GM18951 (cell line): ENCODE data around the gene LYRM4.

Experiments used
- POLR2A ChIP-seq: IDR thresholded peaks from 4 replicates; pipeline ENCODE4 v1.6.1; 2011; ENCODE audit warnings: mild to moderate bottlenecking; ENCODE audit not compliant: insufficient read length, insufficient read depth; ENCODE audit errors: extremely low read depth
- in situ Hi-C: fragments of 300-500 bp; cut with MboI; formaldehyde crosslinking; loops from one replicate; pipeline ENCODE4 v1.12.0; 2022; ENCODE audit warnings: low sequenced_read_pairs, mixed read lengths, inconsistent platforms; ENCODE audit not compliant: unreplicated experiment

The LYRM4 gene

DNA sequence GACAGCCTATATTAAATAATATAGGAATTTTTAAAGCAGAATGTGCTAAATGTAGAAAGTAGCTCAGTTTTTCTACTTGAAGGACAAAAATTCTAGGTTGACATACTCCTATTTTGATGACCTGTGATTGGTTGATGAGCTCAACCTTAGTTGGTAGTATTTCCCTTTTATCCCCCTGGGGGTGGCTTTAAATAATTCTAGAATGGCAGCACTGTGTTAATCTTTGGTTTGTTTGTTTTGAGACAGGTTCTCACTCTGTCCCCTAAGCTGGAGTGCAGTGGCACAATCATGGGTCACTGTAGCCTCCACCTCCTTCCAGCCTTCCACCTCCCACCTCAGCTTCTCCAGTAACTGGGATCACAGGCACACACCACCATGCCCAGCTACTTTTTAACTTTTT, 29.8 kb upstream of the LYRM4 start:
- in situ Hi-C loops, result no loop called here
- TF ChIP-seq POLR2A, result no peak

GRCh38 chr6:5290097-5290496, 29.3 kb upstream of the LYRM4 start:
- no peak for TF ChIP-seq POLR2A
- in situ Hi-C loops, result no loop called here

DNA sequence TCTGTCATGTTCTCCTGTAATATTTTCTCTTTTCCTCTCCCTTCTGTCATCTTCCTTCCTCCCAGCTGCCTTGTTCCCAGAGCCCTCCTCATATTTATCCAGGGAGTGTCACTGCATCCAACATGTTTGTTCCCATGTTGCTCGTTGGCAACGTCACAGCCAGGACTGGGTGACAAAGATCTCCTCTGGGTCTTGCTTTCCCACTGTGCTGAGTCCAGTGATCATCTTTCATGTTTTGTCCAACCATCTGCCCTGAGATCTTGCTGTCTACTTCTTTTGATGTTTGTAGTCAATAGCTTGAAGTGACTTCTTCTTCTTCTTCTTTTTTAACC, 27.2 kb upstream of the LYRM4 start:
- TF ChIP-seq POLR2A, result no peak
- in situ Hi-C loops, result no loop called here

GRCh38 chr6:5287205-5287965, 26.6 kb upstream of the LYRM4 start:
- no peak for TF ChIP-seq POLR2A
- in situ Hi-C loops, result no loop called here

DNA sequence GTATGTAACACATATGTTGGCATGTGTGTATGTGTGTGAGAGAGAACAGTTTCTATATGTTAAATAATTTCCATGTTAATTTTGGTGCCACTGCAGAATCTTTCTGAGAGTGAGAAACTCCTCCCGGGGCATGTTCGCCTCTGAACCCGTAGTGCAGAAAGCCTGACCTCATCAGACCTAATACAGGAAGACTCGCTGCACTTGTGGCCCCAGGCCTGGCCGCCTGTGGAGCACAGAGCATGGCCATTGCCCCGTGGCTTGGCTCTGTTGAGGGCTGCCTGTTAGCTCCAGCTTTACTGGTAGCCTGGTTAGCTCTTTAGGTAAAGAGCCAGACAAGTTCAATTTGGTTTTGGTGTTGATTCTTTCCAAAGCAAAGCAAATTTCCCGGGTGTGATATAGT, 26.0 kb upstream of the LYRM4 start:
- in situ Hi-C loops, result no loop called here
- TF ChIP-seq POLR2A, result no peak

DNA sequence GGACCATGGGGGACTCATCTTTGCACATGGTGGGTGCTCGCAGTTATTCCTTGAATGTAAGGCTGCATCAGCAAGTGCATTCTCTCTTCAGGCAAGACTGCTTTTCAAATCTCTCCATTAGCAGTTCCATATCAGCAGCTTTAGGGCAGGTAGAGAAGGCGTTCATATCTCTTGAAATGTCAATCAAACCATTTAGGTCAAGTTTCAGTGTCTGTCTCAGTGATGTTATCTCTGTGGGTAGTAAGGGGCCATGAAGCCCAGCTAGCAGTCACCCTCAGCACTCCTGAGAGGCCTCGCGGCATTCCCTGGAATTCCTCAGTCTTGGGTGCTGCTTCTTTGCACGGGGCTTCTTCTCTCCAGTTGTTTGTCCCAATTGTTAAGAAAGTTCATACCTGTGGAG, 24.8 kb upstream of the LYRM4 start:
- in situ Hi-C loops, result no loop called here
- no peak for TF ChIP-seq POLR2A

DNA sequence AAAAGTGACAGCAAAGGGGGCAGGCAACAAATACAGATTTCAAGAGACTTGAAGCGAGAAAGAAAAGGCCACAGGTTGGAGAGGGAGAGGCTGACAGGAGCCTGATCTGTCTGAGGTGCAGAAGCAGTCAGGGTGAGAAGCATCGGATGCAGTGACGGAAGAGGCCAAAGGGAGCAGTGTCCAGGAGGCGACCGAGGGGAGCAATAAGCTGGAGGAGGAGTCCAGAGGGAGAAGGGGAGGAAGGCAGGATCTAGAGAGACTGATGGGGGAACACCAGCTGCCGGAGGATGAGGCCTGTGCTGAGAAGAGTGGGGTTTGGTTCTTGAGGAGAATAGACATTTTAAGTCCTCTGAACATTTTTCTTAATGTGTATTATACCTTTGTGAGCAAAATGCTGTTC, 24.3 kb upstream of the LYRM4 start:
- in situ Hi-C loops, result no loop called here
- TF ChIP-seq POLR2A, result no peak

DNA sequence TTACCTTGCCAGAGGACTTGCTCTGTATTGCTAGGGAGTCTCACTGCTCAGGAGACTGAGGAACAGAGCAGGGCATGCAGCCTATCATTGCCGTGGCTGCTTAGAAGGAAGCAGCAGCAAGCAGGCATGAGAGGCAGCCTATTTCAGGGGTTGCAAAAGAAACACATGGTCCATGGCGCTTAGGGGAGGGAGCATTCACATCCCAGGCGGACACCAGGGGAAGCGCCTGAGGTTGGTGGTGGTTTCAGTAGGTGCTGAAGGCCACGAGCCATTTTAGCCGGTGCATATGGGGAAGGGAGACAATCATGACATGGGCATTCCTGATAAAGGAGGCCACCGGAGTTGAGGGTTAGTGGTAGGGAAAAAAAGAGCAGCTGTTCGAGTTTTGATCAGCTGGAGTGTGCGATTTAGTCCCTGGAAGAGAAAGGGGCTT, 21.5 kb upstream of the LYRM4 start:
- no peak for TF ChIP-seq POLR2A
- in situ Hi-C loops, result no loop called here

DNA sequence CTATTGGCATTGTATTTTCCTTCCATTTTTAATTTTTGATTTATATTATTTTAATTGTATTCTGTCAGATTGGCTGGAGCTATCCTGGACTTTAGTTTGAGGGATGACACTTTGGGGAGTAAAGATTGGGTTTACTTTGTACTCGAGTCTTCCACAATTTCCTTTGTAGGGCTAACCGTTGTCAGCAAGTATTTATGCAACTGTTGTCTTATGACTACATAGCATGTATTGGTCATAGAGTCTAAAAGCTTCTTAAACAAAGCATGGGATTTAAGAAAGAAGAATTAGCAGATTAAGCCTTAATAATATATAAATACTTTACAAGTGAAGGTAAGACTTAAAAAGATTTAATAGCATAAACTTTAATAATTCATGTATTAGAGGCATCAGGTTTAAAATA, 20.2 kb upstream of the LYRM4 start:
- TF ChIP-seq POLR2A, result no peak
- in situ Hi-C loops, result no loop called here

GRCh38 chr6:5279891-5280338, 19.2 kb upstream of the LYRM4 start:
- in situ Hi-C loops, result no loop called here
- no peak for TF ChIP-seq POLR2A

- in situ Hi-C loops, result no loop called here
Measured at GRCh38 chr6:5278565-5279120, 17.9 kb upstream of the LYRM4 start.

GRCh38 chr6:5278047-5278446, 17.3 kb upstream of the LYRM4 start:
- in situ Hi-C loops, result no loop called here
- TF ChIP-seq POLR2A, result no peak

More at GRCh38 chr6:5278565-5279120, 17.9 kb upstream of the LYRM4 start:
- no peak for TF ChIP-seq POLR2A

DNA sequence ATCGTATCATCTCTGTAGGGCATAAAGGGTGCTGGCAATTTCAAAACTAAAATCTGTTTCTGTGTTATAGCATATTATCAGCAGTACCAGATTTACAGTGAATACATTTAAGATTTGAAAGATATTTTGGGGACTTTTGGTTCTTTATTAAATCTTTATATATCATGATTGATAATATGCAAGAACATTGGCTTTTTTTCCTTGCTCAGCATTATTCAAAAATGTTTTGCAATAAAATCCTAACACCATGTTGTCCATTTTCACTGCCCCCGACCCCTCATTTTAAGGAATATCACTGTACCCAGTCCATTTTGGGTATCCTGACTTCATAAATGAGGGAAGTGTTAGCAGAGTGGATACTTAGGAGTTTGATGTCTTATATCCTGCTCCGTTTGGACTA, 16.8 kb upstream of the LYRM4 start:
- TF ChIP-seq POLR2A, result no peak
- in situ Hi-C loops, result no loop called here

GRCh38 chr6:5276581-5276980, 15.8 kb upstream of the LYRM4 start:
- TF ChIP-seq POLR2A, result no peak
- in situ Hi-C loops, result no loop called here
